HepG2 (cell line): ENCODE data around the gene GNB4. TPM values are rescaled to one million over a fixed set of nuclear protein-coding genes. Genes with fewer than 3 reads are reported as not detected.

Source experiments
- ARNT2 ChIP-seq: sonication (generic); formaldehyde crosslinking; IDR thresholded peaks from 2 replicates; pipeline ENCODE4 v1.8.0; 2022; ENCODE audit warnings: mild to moderate bottlenecking, low read depth, missing genetic modification reagents, moderate library complexity
- BCL3 ChIP-seq: sonication (generic); formaldehyde crosslinking; IDR thresholded peaks from 2 replicates; pipeline ENCODE4 v1.5.1; 2020; ENCODE audit warnings: mild to moderate bottlenecking, missing genetic modification reagents, moderate library complexity
- CREB1 ChIP-seq, 2 experiments: fragments of 450-650 bp in 1 of 2; IDR thresholded peaks; 2 replicates each; pipeline ENCODE4 v1.6.1; 2016 to 2017; ENCODE audit warnings: control low read depth in 1 of 2, mild to moderate bottlenecking in 1 of 2, missing compliant biosample characterization in 1 of 2, missing genetic modification characterization in 1 of 2
- HOMEZ ChIP-seq: IDR thresholded peaks from 2 replicates; pipeline ENCODE4 v1.6.1; 2016; ENCODE audit warnings: low read depth
- IKZF4 ChIP-seq: sonication (generic); formaldehyde crosslinking; IDR thresholded peaks from 2 replicates; pipeline ENCODE4 v1.5.1; 2020; ENCODE audit warnings: borderline replicate concordance, mild to moderate bottlenecking, low read depth, missing genetic modification reagents; ENCODE audit errors: not compliant biosample characterization
- IRX3 ChIP-seq: sonication (generic); formaldehyde crosslinking; IDR thresholded peaks from 2 replicates; pipeline ENCODE4 v1.8.1; 2023; ENCODE audit warnings: mild to moderate bottlenecking, low read depth, missing genetic modification reagents, borderline replicate concordance
- JARID2 ChIP-seq: sonication (generic); formaldehyde crosslinking; IDR thresholded peaks from 2 replicates; pipeline ENCODE4 v1.8.1; 2023; ENCODE audit warnings: missing genetic modification reagents, inconsistent platforms; ENCODE audit not compliant: insufficient replicate concordance
- NAIF1 ChIP-seq: sonication (generic); formaldehyde crosslinking; IDR thresholded peaks from 2 replicates; pipeline ENCODE4 v1.5.0; 2020; ENCODE audit warnings: mild to moderate bottlenecking, missing genetic modification reagents, borderline replicate concordance
- RAD21 ChIP-seq: fragments of 450-650 bp; formaldehyde crosslinking; IDR thresholded peaks from 2 replicates; pipeline ENCODE4 v1.5.0; 2020; ENCODE audit warnings: mild to moderate bottlenecking
- UBTF ChIP-seq: sonication (generic); formaldehyde crosslinking; IDR thresholded peaks from 2 replicates; pipeline ENCODE4 v1.4.0; 2020; ENCODE audit warnings: mild to moderate bottlenecking, missing genetic modification reagents
- ZBED4 ChIP-seq: sonication (generic); formaldehyde crosslinking; IDR thresholded peaks from 2 replicates; pipeline ENCODE4 v1.4.0; 2020; ENCODE audit warnings: missing genetic modification reagents, borderline replicate concordance
- ZNF121 ChIP-seq: sonication (generic); formaldehyde crosslinking; IDR thresholded peaks from 2 replicates; pipeline ENCODE4 v1.5.0; 2020; ENCODE audit warnings: mild to moderate bottlenecking, missing genetic modification reagents
- ZNF17 ChIP-seq: sonication (generic); formaldehyde crosslinking; IDR thresholded peaks from 2 replicates; pipeline ENCODE4 v1.5.0; 2020; ENCODE audit warnings: mild to moderate bottlenecking, missing genetic modification reagents
- ZNF280D ChIP-seq: sonication (generic); formaldehyde crosslinking; IDR thresholded peaks from 2 replicates; pipeline ENCODE4 v1.5.1; 2020; ENCODE audit warnings: mild to moderate bottlenecking, missing genetic modification reagents
- ZNF772 ChIP-seq: sonication (generic); formaldehyde crosslinking; IDR thresholded peaks from 2 replicates; pipeline ENCODE4 v1.5.0; 2020; ENCODE audit warnings: mild to moderate bottlenecking, missing genetic modification reagents
- polyA plus RNA-seq, 8 experiments: library from polyadenylated mRNA; depleted of rRNA in 3 of 8; stranded (reverse) in 7 of 8; unstranded in 1 of 8; fragments of >200 nt; fragmentation: Illumina TruSeq in 4 of 8; extraction: Trizol in 4 of 8; gene quantifications; 2 replicates each; pipeline versions ENCODE4 v1.2.1 to v1.2.3, GENCODE V29; 2011 to 2016; ENCODE audit warnings: low read depth in 4 of 8, missing spikeins in 1 of 8, mixed read lengths in 1 of 8; ENCODE audit not compliant: insufficient read depth in 1 of 8
- total RNA-seq, 5 experiments: library from RNA; depleted of rRNA; stranded (reverse); fragments of >200 nt; fragmentation: Illumina TruSeq; extraction: Trizol; gene quantifications; 2 replicates each; pipeline ENCODE4 v1.2.3, GENCODE V29; 2016; ENCODE audit warnings: low read depth in 1 of 5

The GNB4 gene
- total and polyA plus RNA-seq, 2 of the 13 experiments (the other 11 are each of a cell fraction or from before 2014, with no cell fraction given): 0.07 to 0.13 TPM

- TF ChIP-seq UBTF (CRISPR knock-in tag): peak; percentile 71
- TF ChIP-seq ARNT2 (CRISPR knock-in tag): no peak
- peak; percentile 75 for TF ChIP-seq CREB1 (IDR thresholded peaks at IDR 0.05)
- TF ChIP-seq CREB1 (CRISPR knock-in tag; IDR thresholded peaks at IDR 0.05): peak; percentile 94
- no peak for TF ChIP-seq RAD21 (CRISPR knock-in tag)
- TF ChIP-seq BCL3 (CRISPR knock-in tag): no peak
- TF ChIP-seq NAIF1 (CRISPR knock-in tag): no peak
- TF ChIP-seq JARID2 (CRISPR knock-in tag): no peak
- no peak for TF ChIP-seq IKZF4
- TF ChIP-seq IRX3 (CRISPR knock-in tag): peak; percentile 71; the same call in 1 of the 2 replicates
- TF ChIP-seq ZNF280D: no peak
- no peak for TF ChIP-seq ZNF121 (CRISPR knock-in tag)
- no peak for TF ChIP-seq ZNF17 (CRISPR knock-in tag)
- TF ChIP-seq HOMEZ (CRISPR knock-in tag): no peak
- no peak for TF ChIP-seq ZNF772 (CRISPR knock-in tag)
- TF ChIP-seq ZBED4 (CRISPR knock-in tag): 0 out of 2 replicates have a peak, but pooled peaks have one; percentile 40
Measured at GRCh38 chr3:179347345-179348194, 103.7 kb downstream of the GNB4 start, which contains the start of gene MFN1 (continued).
